Uterus (tissue), 4 donors: Measurements from ENCODE around the gene RPIA. TPM values are rescaled to one million over a fixed set of nuclear protein-coding genes. Genes with fewer than 3 reads are reported as not detected.

Experiments used
- DNase-seq, 2 donors: peaks; one replicate each; pipeline ENCODE4 v3.0.0-alpha.2; 2019 to 2020
- H3K27ac ChIP-seq, 2 donors: fragments of 200-600 bp; sonication (generic); 1 replicate in 1 of 2; 2 replicates in 1 of 2; pipeline ENCODE4 v1.5.1; 2016 to 2018
- H3K27me3 ChIP-seq, 2 donors: fragments of 200-600 bp; sonication (generic); one replicate each; pipeline ENCODE4 v1.5.1; 2018 to 2019; ENCODE audit warnings: control low read depth in 1 of 2
- H3K36me3 ChIP-seq, 2 donors: fragments of 200-600 bp; sonication (generic); one replicate each; pipeline ENCODE4 v1.5.1; 2019; ENCODE audit warnings: control low read depth in 1 of 2
- H3K4me1 ChIP-seq, 2 donors: fragments of 200-600 bp; sonication (generic); one replicate each; pipeline ENCODE4 v1.5.1; 2018 to 2019; ENCODE audit warnings: control low read depth in 1 of 2
- H3K4me3 ChIP-seq, 2 donors: fragments of 200-600 bp; sonication (generic); 1 replicate in 1 of 2; 2 replicates in 1 of 2; pipeline ENCODE4 v1.5.1; 2018 to 2019; ENCODE audit warnings: mild to moderate bottlenecking in 1 of 2
- H3K9me3 ChIP-seq, 2 donors: fragments of 200-600 bp; sonication (generic); one replicate each; pipeline ENCODE4 v1.5.1; 2019; ENCODE audit warnings: control low read depth in 1 of 2
- POLR2A ChIP-seq, 2 donors: fragments of 450-650 bp; IDR thresholded peaks; one replicate each; pipeline ENCODE4 v1.6.1; 2016; ENCODE audit warnings: antibody characterized with exemption in 2 of 2, mild to moderate bottlenecking in 1 of 2, moderate library complexity in 1 of 2
- intact Hi-C: fragments of 100-400 bp; cut with DNase I; formaldehyde crosslinking; loops from one replicate; pipeline ENCODE4 v1.15.1; 2023; ENCODE audit warnings: low total_unique reads
- total RNA-seq, 4 donors: library from RNA; depleted of rRNA in 3 of 4; stranded (reverse); fragments of >200 nt in 3 of 4; gene quantifications; one replicate each; pipeline versions ENCODE4 v1.1.0 to v1.2.4, GENCODE V29; 2014 to 2023
- TF ChIP-seq, protein P1 (sequence below), 4 experiments: fragments of 200-600 bp in 2 of 4; fragments of 450-650 bp in 2 of 4; sonication (generic) in 2 of 4; IDR thresholded peaks; one replicate each; pipeline ENCODE4 v1.5.1; 2016 to 2019; ENCODE audit warnings: antibody characterized with exemption in 4 of 4, mild to moderate bottlenecking in 2 of 4, moderate library complexity in 1 of 4
- donor health status: DM: yes; HTN: yes; CAD: no.

RPIA gene
- total RNA-seq, 4 donors from 2014 or later = 0.29 to 19.4 (median 8.8) TPM

DNA sequence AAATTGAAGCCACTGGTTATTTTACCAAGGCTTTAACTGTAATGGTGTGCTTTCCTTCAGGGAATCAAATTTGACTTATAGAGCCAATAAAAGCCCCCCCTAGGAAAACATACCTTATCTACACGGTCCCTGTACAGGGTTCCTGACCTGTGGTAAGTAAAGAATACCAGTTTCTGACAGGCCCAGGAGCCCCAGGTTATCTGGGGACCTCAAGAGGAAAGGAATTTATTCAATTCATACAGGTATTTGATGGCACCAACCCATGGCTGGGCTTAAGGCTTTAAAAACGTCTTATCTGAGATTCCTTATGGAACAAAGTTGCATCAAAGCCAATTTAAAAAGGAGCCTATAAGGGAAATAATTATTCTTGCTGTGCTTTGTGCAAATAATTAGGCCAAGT, 7.0 kb upstream of the RPIA start:
- Histone ChIP-seq H3K4me3 (no peak overlapping the region), H3K9me3 (no peaks in the 10 kb centered on the region), H3K27me3 (no peaks in the 10 kb centered on the region), H3K36me3 (no peaks in the 10 kb centered on the region), H3K27ac (no peak overlapping the region), H3K4me1 (no peaks in the 10 kb centered on the region)
- no peak for DNase-seq
- intact Hi-C loops = no loop called here
- TF ChIP-seq, protein P1, sequence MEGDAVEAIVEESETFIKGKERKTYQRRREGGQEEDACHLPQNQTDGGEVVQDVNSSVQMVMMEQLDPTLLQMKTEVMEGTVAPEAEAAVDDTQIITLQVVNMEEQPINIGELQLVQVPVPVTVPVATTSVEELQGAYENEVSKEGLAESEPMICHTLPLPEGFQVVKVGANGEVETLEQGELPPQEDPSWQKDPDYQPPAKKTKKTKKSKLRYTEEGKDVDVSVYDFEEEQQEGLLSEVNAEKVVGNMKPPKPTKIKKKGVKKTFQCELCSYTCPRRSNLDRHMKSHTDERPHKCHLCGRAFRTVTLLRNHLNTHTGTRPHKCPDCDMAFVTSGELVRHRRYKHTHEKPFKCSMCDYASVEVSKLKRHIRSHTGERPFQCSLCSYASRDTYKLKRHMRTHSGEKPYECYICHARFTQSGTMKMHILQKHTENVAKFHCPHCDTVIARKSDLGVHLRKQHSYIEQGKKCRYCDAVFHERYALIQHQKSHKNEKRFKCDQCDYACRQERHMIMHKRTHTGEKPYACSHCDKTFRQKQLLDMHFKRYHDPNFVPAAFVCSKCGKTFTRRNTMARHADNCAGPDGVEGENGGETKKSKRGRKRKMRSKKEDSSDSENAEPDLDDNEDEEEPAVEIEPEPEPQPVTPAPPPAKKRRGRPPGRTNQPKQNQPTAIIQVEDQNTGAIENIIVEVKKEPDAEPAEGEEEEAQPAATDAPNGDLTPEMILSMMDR (IDR thresholded peaks at IDR 0.05) = no peak
- no peak for TF ChIP-seq POLR2A (IDR thresholded peaks at IDR 0.05)

DNA sequence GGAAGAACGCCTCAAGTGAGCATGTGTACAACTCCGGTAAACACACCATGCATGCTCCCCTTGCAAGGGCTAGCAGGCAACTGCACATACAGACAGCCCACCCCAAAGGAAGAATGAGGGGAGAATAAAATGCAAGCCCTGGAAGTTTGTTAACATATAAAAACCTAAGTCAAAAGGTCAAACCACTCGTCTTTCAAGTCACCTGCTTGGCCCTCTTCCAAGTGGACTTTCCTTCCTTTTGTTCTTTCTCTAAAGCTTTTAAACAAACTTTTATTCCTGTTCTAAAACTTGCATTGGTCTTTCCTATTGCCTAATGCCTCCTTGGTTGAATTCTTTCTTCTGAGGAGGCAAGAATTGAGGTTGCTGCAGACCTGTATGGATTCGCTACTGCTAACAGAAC, 5.2 kb upstream of the RPIA start:
- Histone ChIP-seq H3K27ac (no peak overlapping the region), H3K9me3 (no peaks in the 10 kb centered on the region), H3K27me3 (no peaks in the 10 kb centered on the region), H3K4me1 (peaks cover 0 to 6% of the 10 kb centered on the region in 2 donors), H3K36me3 (no peaks in the 10 kb centered on the region), H3K4me3 (no peak overlapping the region)
- intact Hi-C loops = no loop called here
- TF ChIP-seq POLR2A (IDR thresholded peaks at IDR 0.05) = no peak
- TF ChIP-seq, protein P1 (IDR thresholded peaks at IDR 0.05) = no peak
- DNase-seq = no peak

DNA sequence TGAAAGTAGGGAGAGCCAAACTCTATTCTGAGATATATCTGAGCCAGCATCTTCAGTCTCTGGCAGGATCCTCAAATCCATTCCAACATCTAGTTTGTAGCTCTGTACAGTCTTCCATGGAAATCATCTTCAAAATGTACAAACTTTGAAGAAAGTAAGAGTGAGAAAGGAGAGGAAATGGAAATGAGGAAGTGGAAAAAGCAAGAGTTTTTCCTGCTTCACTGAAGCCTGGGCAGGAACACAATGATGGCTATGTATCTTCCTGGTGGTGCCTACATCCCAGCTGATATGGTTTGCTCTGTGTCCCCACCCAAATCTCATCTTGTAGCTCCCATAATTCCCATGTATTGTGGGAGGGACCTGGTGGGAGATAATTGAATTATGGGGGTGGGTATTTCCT, 4.1 kb upstream of the RPIA start:
- DNase-seq = no peak
- no peaks in the 10 kb centered on the region for H3K9me3 ChIP-seq
- no peaks in the 10 kb centered on the region for H3K36me3 ChIP-seq
- TF ChIP-seq, protein P1 (IDR thresholded peaks at IDR 0.05) = no peak
- TF ChIP-seq POLR2A (IDR thresholded peaks at IDR 0.05) = no peak
- H3K27me3 ChIP-seq = no peaks in the 10 kb centered on the region
- H3K4me1 ChIP-seq = peaks cover 0 to 6% of the 10 kb centered on the region in 2 donors
- H3K27ac ChIP-seq = no peak overlapping the region
- no peak overlapping the region for H3K4me3 ChIP-seq
- intact Hi-C loops = no loop called here

DNA sequence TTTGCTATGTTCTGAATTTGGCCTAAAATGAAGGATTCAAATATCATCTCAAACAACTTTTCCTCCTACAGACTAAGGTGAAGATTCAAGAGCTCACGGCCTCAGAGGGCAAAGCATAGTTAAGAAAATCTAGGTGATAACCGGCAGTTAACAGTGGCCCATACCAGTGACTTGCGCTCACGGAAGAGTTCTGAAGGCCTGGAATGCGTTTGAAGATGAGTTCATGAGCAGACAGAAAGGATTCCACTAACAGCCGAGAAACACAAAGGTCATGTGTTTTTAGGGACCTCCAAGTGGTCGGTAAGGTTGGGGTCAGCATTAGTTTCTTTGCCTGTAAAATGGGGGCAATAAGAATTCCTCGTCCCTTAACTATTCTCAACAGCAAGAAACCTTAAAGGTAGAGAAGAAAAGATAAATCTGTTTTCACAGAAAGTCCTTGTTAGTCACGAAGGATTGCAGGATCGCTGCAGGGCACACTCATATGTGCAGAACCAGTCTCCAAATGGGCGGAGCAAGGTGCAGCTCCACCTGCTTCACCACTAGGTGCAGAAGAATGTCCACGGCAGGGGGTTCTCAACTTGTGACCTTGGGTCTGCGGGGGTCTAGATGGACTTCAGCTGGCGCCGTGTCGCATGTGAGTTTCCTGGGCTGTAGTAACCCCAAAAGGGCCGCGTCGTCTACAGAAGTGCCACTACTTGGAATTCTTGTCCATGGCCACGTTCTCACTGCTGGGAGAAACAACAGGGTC, 708 bp upstream of the RPIA start:
- Histone ChIP-seq H3K27me3 (no peaks in the 10 kb centered on the region), H3K27ac (peak overlapping the region; percentile 71 to 78), H3K4me3 (peak overlapping the region; percentile 81 to 85), H3K4me1 (peaks cover 4 to 6% of the 10 kb centered on the region in 2 donors), H3K9me3 (no peaks in the 10 kb centered on the region), H3K36me3 (no peaks in the 10 kb centered on the region)
- TF ChIP-seq POLR2A (IDR thresholded peaks at IDR 0.05) = no peak
- TF ChIP-seq, protein P1 (IDR thresholded peaks at IDR 0.05) = peak in 2 of 4 experiments; percentile 2 to 4
- peak in 1 of 2 donors; percentile 27 for DNase-seq
- intact Hi-C loops = no loop called here

DNA sequence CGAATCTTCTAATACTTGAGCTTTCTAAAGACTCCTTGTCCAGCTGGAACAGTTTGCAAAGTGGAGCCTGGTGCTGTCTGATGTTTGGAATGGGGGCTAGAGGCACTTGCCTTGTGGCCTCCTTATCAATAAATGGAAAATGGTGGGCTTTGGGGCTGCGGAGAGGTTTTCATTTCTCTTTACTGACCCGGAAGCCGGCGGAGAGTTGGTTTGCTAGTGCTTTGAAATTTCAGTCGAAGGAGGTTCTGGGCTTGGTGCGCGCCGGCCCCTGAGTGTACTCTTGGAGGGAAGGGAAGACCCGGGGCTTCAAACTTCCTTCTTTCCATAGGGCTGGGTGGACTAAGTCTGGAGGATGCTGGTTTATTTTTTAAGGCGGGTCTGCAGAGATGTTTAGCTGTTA, 714 bp downstream of the RPIA start:
- H3K27me3 ChIP-seq = no peaks in the 10 kb centered on the region
- no peaks in the 10 kb centered on the region for H3K9me3 ChIP-seq
- peak overlapping the region; percentile 81 to 85 for H3K4me3 ChIP-seq
- H3K36me3 ChIP-seq = no peaks in the 10 kb centered on the region
- no peak for DNase-seq
- intact Hi-C loops = no loop called here
- no peak for TF ChIP-seq POLR2A (IDR thresholded peaks at IDR 0.05)
- TF ChIP-seq, protein P1 (IDR thresholded peaks at IDR 0.05) = no peak
- peaks cover 4 to 6% of the 10 kb centered on the region in 2 donors for H3K4me1 ChIP-seq
- peak overlapping the region; percentile 61 to 71 for H3K27ac ChIP-seq
